Measurements from ENCODE around the gene MED12L. TPM values are rescaled to one million over a fixed set of nuclear protein-coding genes. Genes with fewer than 3 reads are reported as not detected.

Gene MED12L
- total RNA-seq, 6 donors from 2014 or later: 0.27 to 1.5 (median 0.31) TPM; not detected in 2

DNA sequence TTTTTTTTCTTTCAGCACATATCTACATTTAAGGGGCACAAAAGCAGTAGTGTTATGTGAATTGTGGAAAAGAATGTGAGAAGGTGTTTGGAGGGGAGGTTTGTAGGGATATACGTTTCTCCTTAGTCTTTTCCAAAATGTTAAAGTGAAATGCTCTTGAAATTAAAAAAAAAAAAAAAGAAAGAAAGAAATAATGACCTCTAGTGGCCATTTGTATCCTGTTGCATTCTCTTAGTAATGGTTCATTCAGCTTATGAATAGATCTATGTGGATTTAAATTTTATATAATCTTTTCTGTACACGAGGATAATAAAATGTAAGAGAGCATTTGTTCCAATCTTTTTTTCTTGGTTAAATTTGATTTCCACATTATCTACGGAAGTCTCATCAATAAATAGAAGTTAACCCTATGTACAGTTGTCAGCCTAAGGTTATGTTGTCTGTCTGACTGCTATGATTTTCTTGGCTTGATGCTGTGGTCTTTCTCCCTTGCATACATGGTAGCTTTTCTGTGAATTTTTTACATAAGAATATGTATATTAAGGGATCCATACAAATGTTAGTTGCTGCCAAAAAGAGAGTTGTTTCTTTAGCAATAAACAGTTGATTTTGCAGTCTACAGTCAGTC, 242.2 kb downstream of the MED12L start:
- TF ChIP-seq POLR2AphosphoS5 (IDR thresholded peaks at IDR 0.05): no peak
- TF ChIP-seq, protein P1, sequence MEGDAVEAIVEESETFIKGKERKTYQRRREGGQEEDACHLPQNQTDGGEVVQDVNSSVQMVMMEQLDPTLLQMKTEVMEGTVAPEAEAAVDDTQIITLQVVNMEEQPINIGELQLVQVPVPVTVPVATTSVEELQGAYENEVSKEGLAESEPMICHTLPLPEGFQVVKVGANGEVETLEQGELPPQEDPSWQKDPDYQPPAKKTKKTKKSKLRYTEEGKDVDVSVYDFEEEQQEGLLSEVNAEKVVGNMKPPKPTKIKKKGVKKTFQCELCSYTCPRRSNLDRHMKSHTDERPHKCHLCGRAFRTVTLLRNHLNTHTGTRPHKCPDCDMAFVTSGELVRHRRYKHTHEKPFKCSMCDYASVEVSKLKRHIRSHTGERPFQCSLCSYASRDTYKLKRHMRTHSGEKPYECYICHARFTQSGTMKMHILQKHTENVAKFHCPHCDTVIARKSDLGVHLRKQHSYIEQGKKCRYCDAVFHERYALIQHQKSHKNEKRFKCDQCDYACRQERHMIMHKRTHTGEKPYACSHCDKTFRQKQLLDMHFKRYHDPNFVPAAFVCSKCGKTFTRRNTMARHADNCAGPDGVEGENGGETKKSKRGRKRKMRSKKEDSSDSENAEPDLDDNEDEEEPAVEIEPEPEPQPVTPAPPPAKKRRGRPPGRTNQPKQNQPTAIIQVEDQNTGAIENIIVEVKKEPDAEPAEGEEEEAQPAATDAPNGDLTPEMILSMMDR (IDR thresholded peaks at IDR 0.05): peak in 3 of 6 experiments; percentile 17 to 55 (median 45)
- peak overlapping the region in 3 of 4 donors; percentile 15 to 37 (median 31) for H3K4me3 ChIP-seq
- H3K27me3 ChIP-seq: no peaks in the 10 kb centered on the region
- H3K36me3 ChIP-seq: no peaks in the 10 kb centered on the region
- ATAC-seq (ENCODE audit: low FRiP score in 2 of 2) (peak in 1 of 2 donors; percentile 58), DNase-seq (no peak)
- peak overlapping the region in 3 of 4 donors; percentile 55 to 76 (median 69) for H3K27ac ChIP-seq
- H3K9me3 ChIP-seq: no peaks in the 10 kb centered on the region
- 15 to 20% methylated on average over 3 of the region's 3 CpGs for WGBS, 2 donors
- H3K4me1 ChIP-seq: peaks cover 0 to 15% (median 3%) of the 10 kb centered on the region in 4 donors

DNA sequence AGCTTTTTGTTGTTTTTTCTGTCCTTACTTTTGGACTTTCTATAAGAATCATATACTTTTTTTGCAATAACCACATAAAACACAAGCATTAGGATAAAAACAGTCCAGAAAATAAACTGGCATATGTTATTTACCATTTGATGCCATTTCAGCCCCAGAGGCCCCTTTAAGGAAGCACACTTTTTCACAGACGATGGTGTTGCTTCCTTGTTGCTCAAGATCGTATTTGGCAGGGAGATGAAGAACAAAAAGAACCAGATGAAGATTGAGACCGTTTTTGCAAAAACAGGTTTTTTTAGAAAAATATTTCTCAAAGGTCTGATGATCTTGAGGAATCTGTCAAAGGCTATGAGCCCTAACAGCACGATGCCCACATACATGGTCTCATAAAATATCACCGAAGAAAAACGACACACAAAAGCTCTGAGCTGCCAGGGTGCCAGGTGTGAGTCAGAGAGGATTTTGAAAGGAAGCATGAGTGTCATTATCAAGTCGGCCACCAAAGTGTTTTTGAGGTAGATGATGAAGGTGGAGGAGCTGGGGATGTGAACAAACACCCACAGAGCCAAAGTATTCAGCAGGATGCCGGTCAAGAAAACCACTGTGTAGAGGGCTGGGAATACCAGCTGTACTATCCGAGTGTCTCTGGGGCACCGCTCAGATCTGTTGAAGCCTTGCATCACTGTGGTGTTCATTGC, 243.0 kb downstream of the MED12L start:
- Histone ChIP-seq H3K4me3 (peak overlapping the region in 3 of 4 donors; percentile 15 to 37 (median 31)), H3K27me3 (no peaks in the 10 kb centered on the region), H3K36me3 (no peaks in the 10 kb centered on the region), H3K27ac (peak overlapping the region; percentile 45 to 76 (median 62)), H3K4me1 (peaks cover 0 to 15% (median 3%) of the 10 kb centered on the region in 4 donors), H3K9me3 (no peaks in the 10 kb centered on the region)
- TF ChIP-seq POLR2AphosphoS5 (IDR thresholded peaks at IDR 0.05): no peak
- TF ChIP-seq EP300 (IDR thresholded peaks at IDR 0.05): no peak
- no peak for TF ChIP-seq POLR2A (IDR thresholded peaks at IDR 0.05)
- TF ChIP-seq, protein P1 (IDR thresholded peaks at IDR 0.05): no peak
- 28 to 33% methylated on average over 10 of the region's 10 CpGs for WGBS, 2 donors
- ATAC-seq (ENCODE audit: low FRiP score in 2 of 2): peak; percentile 62 to 68
- DNase-seq: peak in 1 of 2 donors; percentile 26

DNA sequence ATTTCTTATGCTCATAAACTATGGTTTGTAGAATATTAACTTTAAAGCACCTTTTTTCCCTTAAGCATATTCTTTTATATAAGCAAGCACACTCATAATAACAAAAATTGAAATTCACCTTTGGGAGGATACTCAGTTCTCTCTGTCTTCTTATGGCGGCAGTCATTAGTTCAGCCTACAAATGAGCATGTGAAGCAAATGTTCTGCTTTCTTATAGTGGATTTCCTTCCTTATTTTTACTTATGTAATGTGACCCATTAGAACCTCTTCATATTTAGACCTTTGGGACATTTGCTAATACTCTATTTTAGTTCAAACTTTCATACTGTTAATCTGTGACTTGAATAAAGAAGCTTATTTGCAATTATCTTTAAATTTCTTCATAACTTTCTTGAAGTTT, 243.9 kb downstream of the MED12L start, which contains the start of gene P2RY13:
Gene P2RY13 (minus strand): TSS at position 187 of the 400 bp plus-strand sequence. CDS start 21 bp downstream, at position 166.
- Histone ChIP-seq H3K27ac (peak within 1 kb of the TSS; percentile 45 to 76 (median 62)), H3K9me3 (no peaks in the 10 kb centered on the region), H3K27me3 (no peaks in the 10 kb centered on the region), H3K4me1 (peaks cover 0 to 15% (median 3%) of the 10 kb centered on the region in 4 donors), H3K4me3 (peak within 1 kb of the TSS in 3 of 4 donors; percentile 15 to 37 (median 31)), H3K36me3 (no peaks in the 10 kb centered on the region)
- ATAC-seq (ENCODE audit: low FRiP score in 2 of 2) (peak in 1 of 2 donors; percentile 77), DNase-seq (no peak)
- WGBS, 2 donors: 65 to 85% methylated on average over 1 of the region's 1 CpG
- TF ChIP-seq POLR2A (IDR thresholded peaks at IDR 0.05) (peak in 1 of 4 donors; percentile 21), POLR2AphosphoS5 (IDR thresholded peaks at IDR 0.05) (no peak)

DNA sequence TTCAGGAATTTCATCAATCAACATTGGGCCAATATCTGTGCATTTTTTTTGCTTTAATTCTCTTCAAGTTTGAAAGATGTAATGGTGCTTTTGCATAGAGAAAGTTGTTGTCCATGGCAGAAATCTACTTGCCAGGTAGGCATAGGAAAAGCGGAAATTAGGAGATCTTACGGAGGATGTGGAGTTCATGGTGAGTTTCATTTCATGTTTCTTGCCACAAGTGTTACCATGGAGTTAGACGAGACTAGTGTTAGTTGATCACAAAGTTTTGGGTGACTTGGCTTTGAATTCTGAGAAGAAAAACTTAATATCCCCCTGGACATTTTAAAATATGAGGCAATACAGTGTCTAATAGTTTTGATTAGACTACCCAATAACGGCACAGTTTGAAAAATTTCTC, 244.9 kb downstream of the MED12L start:
- Histone ChIP-seq H3K36me3 (no peaks in the 10 kb centered on the region), H3K27me3 (no peaks in the 10 kb centered on the region), H3K4me3 (no peak overlapping the region), H3K27ac (peak overlapping the region in 1 of 4 donors; percentile 69), H3K9me3 (no peaks in the 10 kb centered on the region), H3K4me1 (peaks cover 0 to 15% (median 3%) of the 10 kb centered on the region in 4 donors)
- TF ChIP-seq EP300 (IDR thresholded peaks at IDR 0.05) (no peak), POLR2AphosphoS5 (IDR thresholded peaks at IDR 0.05) (no peak), POLR2A (IDR thresholded peaks at IDR 0.05) (no peak)
- TF ChIP-seq, protein P1 (IDR thresholded peaks at IDR 0.05): no peak
- DNase-seq: no peak
- peak in 1 of 2 donors; percentile 38 for ATAC-seq (ENCODE audit: low FRiP score in 2 of 2)
- WGBS, 2 donors: 56 to 57% methylated on average over 4 of the region's 4 CpGs

DNA sequence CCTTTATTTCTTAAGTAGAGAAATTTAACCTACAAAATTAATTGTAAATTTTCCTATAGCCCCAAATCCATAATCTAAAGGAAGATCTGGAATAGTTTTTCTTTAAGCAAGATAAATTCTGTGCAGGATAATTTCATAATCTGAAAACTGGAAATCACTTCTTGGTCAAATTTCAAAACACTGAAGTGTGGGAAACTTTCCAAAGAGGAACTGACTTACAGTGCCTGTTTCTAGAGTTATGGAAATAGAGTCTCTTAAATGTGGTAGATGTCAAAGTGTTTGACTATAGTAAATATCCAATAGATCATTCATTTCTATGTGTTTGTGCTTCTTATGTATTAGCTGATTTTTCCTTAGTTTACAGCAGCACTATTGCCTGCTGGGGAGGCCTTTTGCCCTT, 245.4 kb downstream of the MED12L start:
- Histone ChIP-seq H3K36me3 (no peaks in the 10 kb centered on the region), H3K9me3 (no peaks in the 10 kb centered on the region), H3K4me1 (peaks cover 0 to 15% (median 3%) of the 10 kb centered on the region in 4 donors), H3K4me3 (no peak overlapping the region), H3K27me3 (no peaks in the 10 kb centered on the region), H3K27ac (peak overlapping the region in 3 of 4 donors; percentile 48 to 69 (median 48))
- no peak for TF ChIP-seq POLR2AphosphoS5 (IDR thresholded peaks at IDR 0.05)
- TF ChIP-seq POLR2A (IDR thresholded peaks at IDR 0.05): no peak
- no peak for TF ChIP-seq EP300 (IDR thresholded peaks at IDR 0.05)
- TF ChIP-seq, protein P1 (IDR thresholded peaks at IDR 0.05): no peak
- DNase-seq (no peak), ATAC-seq (ENCODE audit: low FRiP score in 2 of 2) (peak in 1 of 2 donors; percentile 39)

All from upper lobe of left lung (tissue), 6 donors.